GM21360 (cell line): Measurements from ENCODE around the gene ERCC1.

Experiments
- ATAC-seq: cut with Tn5 transposase; IDR thresholded peaks from one replicate; pipeline ENCODE4 v1.9.1; 2021; ENCODE audit warnings: mild to moderate bottlenecking, moderate library complexity; ENCODE audit not compliant: unreplicated experiment

The ERCC1 gene

GRCh38 chr19:45406226-45407090, 17.3 kb downstream of the ERCC1 start, which contains the start of gene POLR1G:
POLR1G (plus strand) TSS chr19:45406644; CDS start chr19:45406697, 53 bp downstream.
- peak; percentile 57 for ATAC-seq

GRCh38 chr19:45405435-45406225, 18.1 kb downstream of the ERCC1 start:
- ATAC-seq: peak; percentile 38

- no peak for ATAC-seq
Observed at GRCh38 chr19:45404557-45405434, 18.9 kb downstream of the ERCC1 start, which contains the start of gene PPP1R13L. PPP1R13L (minus strand) TSS chr19:45405069; CDS start chr19:45398318, 6,751 bp downstream.

- ATAC-seq: no peak
Observed at GRCh38 chr19:45403781-45404556, 19.7 kb downstream of the ERCC1 start.

- no peak for ATAC-seq
Observed at GRCh38 chr19:45403272-45403671, 20.4 kb downstream of the ERCC1 start.

- ATAC-seq: no peak
Observed at GRCh38 chr19:45402298-45403061, 21.2 kb downstream of the ERCC1 start.

GRCh38 chr19:45401815-45402214, 21.9 kb downstream of the ERCC1 start:
- no peak for ATAC-seq

- no peak for ATAC-seq
Observed at GRCh38 chr19:45400192-45400591, 23.5 kb downstream of the ERCC1 start.

- ATAC-seq: no peak
Observed at GRCh38 chr19:45395821-45396617, 27.7 kb downstream of the ERCC1 start.

- no peak for ATAC-seq
Observed at GRCh38 chr19:45391871-45392665, 31.6 kb downstream of the ERCC1 start.

- ATAC-seq: no peak
Observed at GRCh38 chr19:45391346-45391745, 32.4 kb downstream of the ERCC1 start.

GRCh38 chr19:45385392-45386221, 38.1 kb downstream of the ERCC1 start:
- no peak for ATAC-seq

GRCh38 chr19:45382426-45382825, 41.3 kb downstream of the ERCC1 start:
- no peak for ATAC-seq

- ATAC-seq: no peak
Observed at GRCh38 chr19:45380107-45380506, 43.6 kb downstream of the ERCC1 start.

- no peak for ATAC-seq
Observed at GRCh38 chr19:45376045-45376724, 47.5 kb downstream of the ERCC1 start.
